ENCODE results near the gene ERGIC1. TPM values are rescaled to one million over a fixed set of nuclear protein-coding genes. Genes with fewer than 3 reads are reported as not detected.

Gene ERGIC1
- total and polyA plus RNA-seq, 2 of the 13 experiments (the other 11 are each of a cell fraction or from before 2014, with no cell fraction given), result 78.5 to 184 TPM

- TF ChIP-seq ZNF326 (CRISPR knock-in tag; IDR thresholded peaks at IDR 0.05; ENCODE audit: borderline replicate concordance) (no peak), ZFP91 (CRISPR knock-in tag; IDR thresholded peaks at IDR 0.05; ENCODE audit: borderline replicate concordance) (no peak; the same call in 1 of the 2 replicates), ZC3H13 (CRISPR knock-in tag; IDR thresholded peaks at IDR 0.05) (no peak), ZBTB40 (IDR thresholded peaks at IDR 0.05) (no peak), ZBTB40 (CRISPR knock-in tag; IDR thresholded peaks at IDR 0.05) (no peak; the same call in 1 of the 2 replicates), CAMTA2 (CRISPR knock-in tag; IDR thresholded peaks at IDR 0.05; ENCODE audit: borderline replicate concordance) (no peak), PRMT3 (CRISPR knock-in tag; IDR thresholded peaks at IDR 0.05; ENCODE audit: borderline replicate concordance, low read depth) (no peak), TCF7 (IDR thresholded peaks at IDR 0.05; ENCODE audit: low read depth) (no peak), PBX2 (CRISPR knock-in tag; IDR thresholded peaks at IDR 0.05) (peak; percentile 48; the same call in 1 of the 2 replicates), DNMT1 (CRISPR knock-in tag; IDR thresholded peaks at IDR 0.05) (no peak), TFE3 (CRISPR knock-in tag; IDR thresholded peaks at IDR 0.05) (peak; percentile 96), HOXA9 (CRISPR knock-in tag; IDR thresholded peaks at IDR 0.05; ENCODE audit: borderline replicate concordance) (no peak), FOXA1 (IDR thresholded peaks at IDR 0.05) (peak; percentile 42; the same call in 1 of the 2 replicates), FOXA1 (CRISPR knock-in tag; IDR thresholded peaks at IDR 0.05) (peak; percentile 97), FOXK1 (CRISPR knock-in tag; IDR thresholded peaks at IDR 0.05; ENCODE audit: borderline replicate concordance, low read depth) (peak; percentile 52; the same call in 1 of the 2 replicates), NFIC (IDR thresholded peaks at IDR 0.05; ENCODE audit: low read length) (no peak), HHEX (CRISPR knock-in tag; IDR thresholded peaks at IDR 0.05) (no peak)
These were observed 149.6 kb downstream of the ERGIC1 start, which contains the start of gene ATP6V0E1 (continued) for GRCh38 chr5:172983542-172984243.
